ENCODE data around the gene VPS13A. TPM values are rescaled to one million over a fixed set of nuclear protein-coding genes. Genes with fewer than 3 reads are reported as not detected.
A peak's percentile ranks its signal among the peaks of the same experiment; 100 is the strongest.

VPS13A gene
- total and polyA plus RNA-seq, 2 of the 13 experiments (the other 11 are each of a cell fraction or from before 2014, with no cell fraction given) = 20.4 to 20.7 TPM

DNA sequence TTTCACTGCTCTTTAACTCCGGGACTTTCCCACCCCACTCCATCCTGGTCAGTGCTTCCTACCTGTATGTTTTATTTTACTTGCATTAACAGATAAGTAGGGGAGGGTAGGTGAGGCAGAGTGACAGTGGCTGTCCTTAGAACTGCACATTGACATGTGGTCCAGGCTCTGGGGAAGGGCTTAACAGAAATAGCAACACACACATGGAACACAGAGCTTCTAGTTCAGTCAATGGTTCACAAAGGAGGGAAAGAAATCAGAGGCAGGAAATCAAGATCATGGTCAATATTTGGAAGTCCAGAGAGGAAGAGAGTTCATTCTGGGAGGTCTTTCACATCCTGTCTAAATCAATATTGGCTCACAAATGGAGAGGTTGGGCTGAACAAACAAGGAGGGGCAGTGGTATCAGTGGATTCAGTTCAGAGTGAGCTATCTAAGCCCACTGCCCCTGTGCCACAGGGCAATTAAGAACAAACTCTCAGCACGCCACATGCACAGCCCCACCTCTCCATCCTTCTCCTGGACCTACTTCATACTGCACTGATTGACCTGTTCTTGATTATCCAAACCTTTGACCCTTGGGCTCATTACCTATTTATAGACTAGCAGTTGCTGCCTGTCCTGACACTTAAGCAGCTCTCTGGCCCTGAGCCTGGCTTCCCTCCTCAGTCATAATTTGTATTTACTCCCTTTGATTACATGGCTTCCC lies 6.2 kb upstream of the VPS13A start (continued):
- peak; percentile 89 for TF ChIP-seq HNF1B (CRISPR knock-in tag; IDR thresholded peaks at IDR 0.05)
- TF ChIP-seq ZNF616 (CRISPR knock-in tag; IDR thresholded peaks at IDR 0.05; ENCODE audit: low read depth) = no peak
- peak; percentile 83 for TF ChIP-seq ZEB1 (IDR thresholded peaks at IDR 0.05; ENCODE audit: insufficient replicate concordance, low read depth)
- peak; percentile 75; the same call in 1 of the 2 replicates for TF ChIP-seq ZNF12 (CRISPR knock-in tag; IDR thresholded peaks at IDR 0.05)
- TF ChIP-seq WIZ (CRISPR knock-in tag; IDR thresholded peaks at IDR 0.05) = no peak
- peak in 1 of 2 experiments; percentile 90; a peak in 2 of 4 replicates for TF ChIP-seq KLF16 (CRISPR knock-in tag; IDR thresholded peaks at IDR 0.05)
- TF ChIP-seq ZNF724P (CRISPR knock-in tag; IDR thresholded peaks at IDR 0.05; ENCODE audit: borderline replicate concordance) = peak; percentile 60; the same call in 1 of the 2 replicates
- TF ChIP-seq BATF2 (CRISPR knock-in tag; IDR thresholded peaks at IDR 0.05) = no peak
- TF ChIP-seq, protein P1, sequence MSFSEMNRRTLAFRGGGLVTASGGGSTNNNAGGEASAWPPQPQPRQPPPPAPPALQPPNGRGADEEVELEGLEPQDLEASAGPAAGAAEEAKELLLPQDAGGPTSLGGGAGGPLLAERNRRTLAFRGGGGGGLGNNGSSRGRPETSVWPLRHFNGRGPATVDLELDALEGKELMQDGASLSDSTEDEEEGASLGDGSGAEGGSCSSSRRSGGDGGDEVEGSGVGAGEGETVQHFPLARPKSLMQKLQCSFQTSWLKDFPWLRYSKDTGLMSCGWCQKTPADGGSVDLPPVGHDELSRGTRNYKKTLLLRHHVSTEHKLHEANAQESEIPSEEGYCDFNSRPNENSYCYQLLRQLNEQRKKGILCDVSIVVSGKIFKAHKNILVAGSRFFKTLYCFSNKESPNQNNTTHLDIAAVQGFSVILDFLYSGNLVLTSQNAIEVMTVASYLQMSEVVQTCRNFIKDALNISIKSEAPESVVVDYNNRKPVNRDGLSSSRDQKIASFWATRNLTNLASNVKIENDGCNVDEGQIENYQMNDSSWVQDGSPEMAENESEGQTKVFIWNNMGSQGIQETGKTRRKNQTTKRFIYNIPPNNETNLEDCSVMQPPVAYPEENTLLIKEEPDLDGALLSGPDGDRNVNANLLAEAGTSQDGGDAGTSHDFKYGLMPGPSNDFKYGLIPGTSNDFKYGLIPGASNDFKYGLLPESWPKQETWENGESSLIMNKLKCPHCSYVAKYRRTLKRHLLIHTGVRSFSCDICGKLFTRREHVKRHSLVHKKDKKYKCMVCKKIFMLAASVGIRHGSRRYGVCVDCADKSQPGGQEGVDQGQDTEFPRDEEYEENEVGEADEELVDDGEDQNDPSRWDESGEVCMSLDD (CRISPR knock-in tag; IDR thresholded peaks at IDR 0.05; ENCODE audit: borderline replicate concordance) = no peak
- peak; percentile 99 for TF ChIP-seq HHEX (CRISPR knock-in tag; IDR thresholded peaks at IDR 0.05)
- TF ChIP-seq NFYB (CRISPR knock-in tag; IDR thresholded peaks at IDR 0.05) = 0 out of 2 replicates have a peak, but pooled peaks have one; percentile 8
- TF ChIP-seq, protein P2, sequence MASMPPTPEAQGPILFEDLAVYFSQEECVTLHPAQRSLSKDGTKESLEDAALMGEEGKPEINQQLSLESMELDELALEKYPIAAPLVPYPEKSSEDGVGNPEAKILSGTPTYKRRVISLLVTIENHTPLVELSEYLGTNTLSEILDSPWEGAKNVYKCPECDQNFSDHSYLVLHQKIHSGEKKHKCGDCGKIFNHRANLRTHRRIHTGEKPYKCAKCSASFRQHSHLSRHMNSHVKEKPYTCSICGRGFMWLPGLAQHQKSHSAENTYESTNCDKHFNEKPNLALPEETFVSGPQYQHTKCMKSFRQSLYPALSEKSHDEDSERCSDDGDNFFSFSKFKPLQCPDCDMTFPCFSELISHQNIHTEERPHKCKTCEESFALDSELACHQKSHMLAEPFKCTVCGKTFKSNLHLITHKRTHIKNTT (CRISPR knock-in tag; IDR thresholded peaks at IDR 0.05) = no peak
- no peak for TF ChIP-seq ZNF138 (CRISPR knock-in tag; IDR thresholded peaks at IDR 0.05; ENCODE audit: low read depth)
- TF ChIP-seq FOXA1 (IDR thresholded peaks at IDR 0.05) = peak; percentile 99
- peak; percentile 99 for TF ChIP-seq FOXA1 (CRISPR knock-in tag; IDR thresholded peaks at IDR 0.05)
- TF ChIP-seq ZSCAN20 (CRISPR knock-in tag; IDR thresholded peaks at IDR 0.05; ENCODE audit: borderline replicate concordance) = 0 out of 2 replicates have a peak, but pooled peaks have one; percentile 47
- TF ChIP-seq RFXAP (CRISPR knock-in tag; IDR thresholded peaks at IDR 0.05; ENCODE audit: borderline replicate concordance) = peak; percentile 79
- TF ChIP-seq ZZZ3 (CRISPR knock-in tag; IDR thresholded peaks at IDR 0.05; ENCODE audit: borderline replicate concordance) = no peak
- TF ChIP-seq KAT8 (CRISPR knock-in tag; IDR thresholded peaks at IDR 0.05) = peak; percentile 75
- no peak for TF ChIP-seq EZH2 (conservative IDR thresholded peaks at IDR 0.05; ENCODE audit: low read depth, low read length)
- no peak for TF ChIP-seq ZKSCAN5 (CRISPR knock-in tag; IDR thresholded peaks at IDR 0.05)
- TF ChIP-seq, protein P3, sequence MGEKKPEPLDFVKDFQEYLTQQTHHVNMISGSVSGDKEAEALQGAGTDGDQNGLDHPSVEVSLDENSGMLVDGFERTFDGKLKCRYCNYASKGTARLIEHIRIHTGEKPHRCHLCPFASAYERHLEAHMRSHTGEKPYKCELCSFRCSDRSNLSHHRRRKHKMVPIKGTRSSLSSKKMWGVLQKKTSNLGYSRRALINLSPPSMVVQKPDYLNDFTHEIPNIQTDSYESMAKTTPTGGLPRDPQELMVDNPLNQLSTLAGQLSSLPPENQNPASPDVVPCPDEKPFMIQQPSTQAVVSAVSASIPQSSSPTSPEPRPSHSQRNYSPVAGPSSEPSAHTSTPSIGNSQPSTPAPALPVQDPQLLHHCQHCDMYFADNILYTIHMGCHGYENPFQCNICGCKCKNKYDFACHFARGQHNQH (CRISPR knock-in tag; IDR thresholded peaks at IDR 0.05) = peak; percentile 93
- peak; percentile 79; the same call in 2 of the 3 replicates for TF ChIP-seq MXI1 (IDR thresholded peaks at IDR 0.05; ENCODE audit: borderline replicate concordance, low read depth, low read length)
- peak; percentile 97 for TF ChIP-seq NR2F6 (IDR thresholded peaks at IDR 0.05)
- peak; percentile 95 for TF ChIP-seq NR2F6 (CRISPR knock-in tag; IDR thresholded peaks at IDR 0.05)

Measured in HepG2 (cell line).